HG03442 (cell line): Measurements from ENCODE around the gene ANO8.
"Not testable (repeated sequence)": the region's sequence is repeated elsewhere in the genome, so short reads cannot be mapped to it uniquely, and the experiment has no call there.

ENCODE experiments used
- ATAC-seq: cut with Tn5 transposase; IDR thresholded peaks from one replicate; pipeline ENCODE4 v1.9.1; 2021; ENCODE audit warnings: mild to moderate bottlenecking, moderate library complexity; ENCODE audit not compliant: unreplicated experiment

Gene ANO8, protein sequence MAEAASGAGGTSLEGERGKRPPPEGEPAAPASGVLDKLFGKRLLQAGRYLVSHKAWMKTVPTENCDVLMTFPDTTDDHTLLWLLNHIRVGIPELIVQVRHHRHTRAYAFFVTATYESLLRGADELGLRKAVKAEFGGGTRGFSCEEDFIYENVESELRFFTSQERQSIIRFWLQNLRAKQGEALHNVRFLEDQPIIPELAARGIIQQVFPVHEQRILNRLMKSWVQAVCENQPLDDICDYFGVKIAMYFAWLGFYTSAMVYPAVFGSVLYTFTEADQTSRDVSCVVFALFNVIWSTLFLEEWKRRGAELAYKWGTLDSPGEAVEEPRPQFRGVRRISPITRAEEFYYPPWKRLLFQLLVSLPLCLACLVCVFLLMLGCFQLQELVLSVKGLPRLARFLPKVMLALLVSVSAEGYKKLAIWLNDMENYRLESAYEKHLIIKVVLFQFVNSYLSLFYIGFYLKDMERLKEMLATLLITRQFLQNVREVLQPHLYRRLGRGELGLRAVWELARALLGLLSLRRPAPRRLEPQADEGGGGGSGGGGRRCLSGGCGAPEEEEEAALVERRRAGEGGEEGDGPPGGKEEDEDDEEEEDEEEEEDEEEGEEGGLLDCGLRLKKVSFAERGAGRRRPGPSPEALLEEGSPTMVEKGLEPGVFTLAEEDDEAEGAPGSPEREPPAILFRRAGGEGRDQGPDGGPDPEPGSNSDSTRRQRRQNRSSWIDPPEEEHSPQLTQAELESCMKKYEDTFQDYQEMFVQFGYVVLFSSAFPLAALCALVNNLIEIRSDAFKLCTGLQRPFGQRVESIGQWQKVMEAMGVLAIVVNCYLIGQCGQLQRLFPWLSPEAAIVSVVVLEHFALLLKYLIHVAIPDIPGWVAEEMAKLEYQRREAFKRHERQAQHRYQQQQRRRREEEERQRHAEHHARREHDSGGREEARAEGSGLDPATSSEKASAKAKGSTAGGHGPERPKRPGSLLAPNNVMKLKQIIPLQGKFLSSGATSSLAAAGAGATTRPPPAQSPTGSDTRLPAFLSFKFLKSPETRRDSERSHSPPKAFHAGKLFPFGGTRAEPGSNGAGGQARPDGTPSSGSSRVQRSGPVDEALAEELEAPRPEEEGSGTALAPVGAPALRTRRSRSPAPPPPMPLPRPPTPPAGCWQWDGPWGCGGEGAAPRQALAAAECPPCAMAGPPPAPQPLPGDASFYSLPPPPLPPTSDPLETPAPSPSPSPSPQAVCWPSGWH

DNA sequence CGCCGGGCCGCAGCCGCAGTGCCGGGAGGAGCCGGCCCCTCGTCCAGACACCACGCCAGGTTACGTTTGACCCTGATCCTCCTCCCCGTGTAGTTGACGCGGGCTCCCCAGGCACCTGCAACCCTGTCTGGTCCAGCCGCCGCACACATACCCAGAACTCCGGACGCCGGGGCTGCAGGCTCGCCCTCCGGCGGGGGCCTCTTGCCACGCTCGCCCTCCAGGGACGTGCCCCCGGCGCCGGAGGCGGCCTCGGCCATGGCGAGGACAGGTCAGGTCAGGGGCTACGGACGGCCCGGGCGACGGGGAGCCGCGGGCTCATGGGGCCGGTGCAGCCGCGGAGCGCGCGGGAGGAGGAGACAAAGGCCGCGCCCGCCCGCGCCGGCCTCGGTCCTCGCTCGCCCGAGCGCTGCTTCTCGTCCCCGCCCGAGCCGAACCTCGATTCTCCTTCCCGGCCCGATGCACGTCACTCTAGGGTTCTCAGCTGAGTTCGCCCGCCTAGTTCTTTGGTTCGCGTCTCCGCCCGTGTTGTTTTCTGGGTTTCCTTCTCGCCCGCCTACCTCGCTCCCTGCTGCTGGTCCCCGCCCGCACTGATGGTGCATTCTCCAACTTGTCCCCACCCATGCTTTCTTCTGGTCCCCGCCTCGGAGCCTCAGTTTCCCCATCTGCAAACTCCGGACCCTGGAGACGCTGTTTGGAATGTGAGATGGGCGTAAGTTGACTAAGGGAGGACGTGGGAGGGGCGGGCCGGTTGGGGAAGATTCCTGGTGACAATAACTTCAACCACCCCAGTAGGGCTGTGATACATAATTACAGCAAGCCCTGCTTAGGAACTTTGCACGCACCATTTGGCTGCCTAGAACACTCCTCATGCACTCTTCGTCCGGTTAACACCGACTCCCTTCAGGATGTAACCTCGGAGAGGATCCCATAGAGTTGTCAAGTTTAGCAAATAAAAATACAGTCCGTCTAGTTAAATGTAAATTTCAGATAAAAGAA lies at the start of gene ANO8:
ANO8 (minus strand) TSS at position 442 of the 996 bp plus-strand sequence; CDS start at position 257, 185 bp downstream.
- ATAC-seq: no peak

DNA sequence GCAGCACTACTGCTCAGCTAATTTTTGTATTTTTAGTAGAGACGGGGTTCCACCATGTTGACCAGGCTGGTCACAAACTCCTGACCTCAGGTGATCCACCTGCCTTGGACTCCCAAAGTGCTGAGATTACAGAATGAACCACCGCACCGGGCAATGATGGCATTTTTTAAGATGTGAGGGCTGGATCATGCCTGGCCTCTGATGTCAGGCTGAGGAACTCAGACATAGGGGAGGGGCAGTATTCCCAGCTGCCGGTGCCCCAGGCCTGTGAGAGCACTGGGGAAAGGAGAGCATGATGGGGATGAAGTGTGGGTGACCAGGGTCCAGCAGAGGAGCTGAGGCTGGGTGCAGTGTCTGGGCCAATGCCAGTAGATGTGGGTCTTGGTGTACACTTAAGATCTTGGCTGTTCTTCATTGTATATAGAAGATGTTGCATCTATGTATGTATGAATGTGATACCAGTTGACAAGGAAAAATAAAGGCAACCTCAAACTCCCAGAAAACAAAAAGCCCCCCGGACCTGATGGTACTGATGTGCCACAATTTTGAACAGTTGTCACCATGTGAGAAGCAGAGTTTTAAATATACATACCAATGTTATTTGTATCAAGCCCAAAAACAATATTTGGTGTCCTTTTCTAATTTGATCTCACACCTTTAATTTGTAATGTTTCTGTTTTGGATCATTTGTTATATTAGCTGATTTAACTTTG lies 45.9 kb upstream of the ANO8 start:
- ATAC-seq: no peak

DNA sequence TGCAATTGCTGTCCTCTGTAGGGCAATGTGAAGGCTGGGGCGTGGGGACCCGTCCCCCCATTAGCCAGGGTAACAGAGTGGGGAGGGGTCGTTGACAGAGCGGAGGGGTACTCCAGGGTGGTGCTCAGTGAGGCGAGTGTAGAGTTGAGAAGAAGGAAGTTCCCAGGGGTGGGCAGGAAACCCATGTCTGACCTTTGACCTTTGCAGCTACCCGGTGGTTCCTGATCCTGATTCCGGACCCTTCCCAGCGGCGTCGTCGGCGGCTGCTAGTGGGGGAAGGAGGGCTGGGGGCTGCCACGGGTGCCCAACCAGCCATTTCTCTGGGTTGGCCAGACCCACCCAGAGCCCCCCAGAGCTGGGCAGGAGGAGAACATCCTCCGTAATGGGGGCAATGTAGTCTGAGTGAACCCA lies 44.6 kb upstream of the ANO8 start:
- no peak for ATAC-seq

DNA sequence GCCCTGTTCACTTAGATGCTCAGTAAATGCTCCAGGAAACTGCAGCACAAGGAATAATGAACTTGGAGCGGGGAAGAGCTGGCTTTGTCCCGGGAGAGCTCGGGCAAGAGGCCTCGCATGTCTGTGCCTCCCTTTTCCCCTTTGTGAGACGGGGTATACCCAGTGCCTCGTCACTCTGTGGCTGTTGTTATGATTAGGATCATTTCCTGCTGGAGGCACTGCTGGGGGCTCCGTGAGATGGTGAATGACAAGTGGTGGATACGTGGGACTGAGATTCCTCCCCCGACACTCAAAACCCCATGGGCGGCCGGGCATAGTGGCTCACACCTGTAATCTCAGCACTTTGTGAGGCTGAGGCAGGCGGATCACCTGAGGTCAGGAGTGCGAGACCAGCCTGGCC lies 43.6 kb upstream of the ANO8 start:
- ATAC-seq: no peak

DNA sequence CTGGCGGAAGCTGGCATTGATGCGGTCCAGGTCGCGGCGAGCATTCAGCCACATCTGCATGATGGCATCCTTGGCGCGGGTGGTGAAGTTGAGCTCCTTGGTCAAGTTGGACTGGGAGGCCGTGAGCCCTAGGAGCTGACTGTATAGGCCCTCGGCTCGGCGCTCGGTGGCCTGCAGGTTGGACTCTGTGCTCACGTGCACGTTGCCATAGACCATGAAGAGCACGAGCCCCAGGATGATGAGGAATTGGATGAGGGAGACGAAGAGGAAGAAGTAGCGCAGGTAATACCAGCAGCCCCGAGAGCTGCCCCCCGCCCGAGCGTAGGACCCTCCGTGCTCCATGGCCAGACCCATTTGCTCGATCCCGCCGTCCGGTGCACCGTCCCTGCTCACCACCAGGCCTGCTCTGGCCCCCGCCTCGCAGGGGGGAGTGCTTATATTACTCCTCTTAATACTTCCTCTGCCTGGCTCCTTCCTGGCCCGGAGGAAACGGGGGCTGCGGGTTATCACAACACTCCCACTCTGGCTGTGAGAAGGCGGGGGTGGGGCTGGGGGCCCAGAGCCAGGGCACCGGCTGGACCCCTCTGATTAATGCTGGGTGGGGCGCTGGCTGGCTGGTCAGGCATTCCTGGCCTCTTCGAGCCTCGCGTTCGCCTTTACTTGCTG lies 42.4 kb upstream of the ANO8 start, which contains the start of gene PLVAP:
PLVAP (minus strand) TSS at position 408 of the 666 bp plus-strand sequence; CDS start at position 354, 54 bp downstream.
- no peak for ATAC-seq

DNA sequence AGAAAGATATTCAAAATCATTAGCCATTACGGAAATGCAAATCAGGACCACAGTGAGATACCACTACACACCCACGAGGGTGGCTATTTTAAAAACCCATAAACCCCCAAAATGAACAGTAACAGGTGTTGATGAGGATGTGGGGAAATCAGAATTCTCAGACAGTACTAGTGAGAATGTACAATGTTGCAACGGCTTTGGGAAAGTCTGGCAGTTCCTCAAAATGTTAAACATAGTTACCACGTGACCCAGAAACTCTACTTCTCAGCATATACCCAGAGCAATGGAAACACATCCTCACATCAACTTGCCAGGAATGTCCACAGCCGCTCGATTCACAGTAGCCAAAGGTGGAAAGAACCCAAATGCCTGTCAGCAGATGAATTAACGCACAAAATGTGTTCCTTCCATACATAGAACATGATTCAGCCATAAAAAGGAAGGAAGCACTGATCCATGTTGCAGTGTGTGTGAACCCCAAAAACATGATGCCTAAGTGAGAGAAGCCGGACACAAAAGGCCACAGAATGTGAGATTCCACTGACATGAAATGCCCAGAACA lies 35.5 kb upstream of the ANO8 start:
- ATAC-seq: peak; percentile 74

DNA sequence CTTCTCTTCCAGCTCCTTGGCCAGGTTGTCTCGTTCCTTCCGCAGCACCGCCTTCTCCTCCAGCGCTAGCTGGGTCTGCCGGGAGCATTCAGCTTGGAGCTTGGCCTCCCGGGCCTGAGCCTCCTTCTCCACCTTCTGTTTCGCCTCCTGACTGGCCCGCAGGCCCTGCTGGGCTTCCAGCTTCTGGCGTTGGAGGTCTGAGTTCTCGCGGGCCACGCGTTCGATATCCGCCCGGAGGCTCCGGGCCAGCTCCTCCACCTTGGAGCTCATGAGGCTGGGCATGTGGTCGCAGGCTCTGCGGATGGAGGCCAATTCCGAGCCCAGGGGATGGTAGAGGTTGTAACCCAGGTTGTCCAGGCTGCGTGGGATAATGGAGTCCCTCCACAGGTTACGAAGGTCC lies 30.7 kb upstream of the ANO8 start:
- ATAC-seq: no peak

DNA sequence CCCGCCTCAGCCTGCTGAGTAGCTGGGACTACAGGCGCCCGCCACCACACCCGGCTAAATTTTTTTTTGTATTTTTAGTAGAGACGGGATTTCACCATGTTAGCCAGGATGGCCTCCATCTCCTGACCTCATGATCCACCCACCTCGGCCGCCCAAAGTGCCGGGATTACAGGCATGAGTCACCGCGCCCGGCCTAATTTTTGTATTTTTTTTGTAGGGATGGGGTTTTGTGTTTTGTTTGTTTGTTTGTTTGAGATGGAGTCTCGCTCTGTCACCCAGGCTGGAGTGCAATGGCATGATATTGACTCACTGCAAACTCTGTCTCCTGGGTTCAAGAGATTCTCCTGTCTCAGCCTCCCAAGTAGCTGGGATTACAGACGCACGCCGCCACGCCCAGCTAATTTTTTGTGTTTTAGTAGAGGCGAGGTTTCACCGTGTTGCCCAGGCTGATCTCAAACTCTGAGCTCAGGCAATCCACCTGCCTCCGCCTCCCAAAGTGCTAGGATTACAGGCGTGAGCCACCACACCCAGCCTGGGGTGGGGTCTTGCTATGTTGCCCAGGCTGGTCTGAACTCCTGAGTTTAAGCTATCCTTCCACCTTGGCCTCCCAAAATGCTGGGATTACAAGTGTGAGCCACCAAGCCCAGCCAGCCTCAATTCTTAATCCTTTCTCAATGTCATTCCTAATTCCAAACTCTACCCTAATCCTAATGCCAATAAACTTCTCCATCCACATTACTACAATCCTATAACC lies 29.4 kb upstream of the ANO8 start:
- not testable (repeated sequence) for ATAC-seq

DNA sequence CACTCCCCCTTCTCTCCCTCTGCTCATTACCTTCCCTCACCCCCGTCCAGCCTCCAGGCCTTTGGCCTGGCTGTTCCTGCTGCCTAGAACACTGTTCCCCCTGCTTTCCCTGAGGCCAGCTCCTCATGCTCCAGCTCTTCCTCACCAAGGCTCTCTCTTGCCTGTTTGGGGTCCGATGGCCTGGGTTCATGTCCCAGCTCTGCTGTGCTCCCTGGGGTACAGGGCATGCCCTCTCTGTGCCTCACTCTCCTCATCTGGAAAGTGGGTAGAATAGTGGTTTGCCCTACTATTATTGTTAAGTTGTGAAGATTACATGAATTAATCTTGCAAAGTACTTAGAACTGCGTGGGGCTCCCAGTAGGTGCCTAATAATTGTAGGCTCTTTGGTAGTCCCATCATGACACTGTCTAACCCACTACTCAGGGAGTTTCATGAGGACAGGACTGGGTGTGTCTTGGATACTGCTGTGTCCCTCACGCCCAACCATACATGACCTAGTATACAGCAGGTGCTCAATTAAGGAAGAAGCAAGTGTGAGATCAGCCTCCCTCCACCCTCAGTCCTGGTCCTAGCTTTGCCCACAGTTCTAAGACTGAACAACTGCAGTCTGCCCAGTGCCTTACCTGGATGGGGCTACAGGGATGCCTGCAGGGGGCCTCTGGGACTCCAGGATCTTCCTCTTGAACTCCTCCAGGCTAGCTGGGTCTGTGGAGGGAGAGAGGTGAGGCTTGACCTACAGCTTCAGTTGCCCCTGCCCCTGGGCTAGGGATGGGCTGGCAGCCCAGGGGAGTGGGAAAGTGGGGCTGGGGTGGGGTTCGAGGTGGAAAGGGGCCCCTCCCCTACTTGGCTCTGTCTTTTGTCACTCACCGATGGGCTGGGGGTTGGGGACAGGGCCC lies 25.5 kb upstream of the ANO8 start:
- ATAC-seq: no peak

DNA sequence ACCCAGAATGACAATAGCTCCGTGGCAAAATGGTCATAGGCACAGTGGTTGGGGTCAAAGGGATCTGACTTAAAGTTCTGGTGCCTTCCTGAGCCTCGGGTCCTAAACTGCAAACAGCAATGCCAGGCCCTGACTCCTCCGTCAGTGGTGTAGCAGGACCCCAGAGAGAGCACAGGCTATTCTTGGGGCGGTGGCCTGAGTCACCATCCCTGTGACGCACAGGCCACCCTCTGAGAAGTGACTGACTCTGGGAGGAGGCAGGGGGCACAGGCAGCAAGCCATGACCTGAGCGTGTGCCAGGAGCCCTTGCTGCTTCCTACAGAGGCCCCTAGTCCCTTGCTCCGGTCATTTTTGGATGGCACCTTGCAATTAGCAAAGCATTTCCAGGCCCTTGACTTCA lies 23.7 kb upstream of the ANO8 start:
- ATAC-seq: no peak

DNA sequence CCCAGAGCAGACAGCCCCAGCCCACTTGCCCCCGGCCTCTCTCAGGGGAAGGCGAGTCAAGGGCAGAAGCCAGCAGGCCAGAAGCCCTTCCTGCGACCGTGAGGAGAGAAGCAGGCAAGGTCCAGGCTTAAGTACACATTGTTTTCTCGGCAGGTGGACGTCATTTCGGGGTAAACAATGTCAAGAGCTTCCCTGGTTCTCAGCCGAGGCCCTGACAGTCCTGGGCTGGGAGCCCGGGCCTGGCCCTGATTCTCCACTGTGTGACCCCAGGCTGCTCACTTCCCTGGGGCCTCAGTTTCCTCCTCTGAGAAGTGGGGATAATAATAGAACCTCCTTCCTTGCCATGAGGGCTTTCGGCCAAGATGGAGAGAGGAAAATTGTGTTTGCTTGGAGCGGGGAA lies 23.1 kb upstream of the ANO8 start:
- ATAC-seq: no peak

DNA sequence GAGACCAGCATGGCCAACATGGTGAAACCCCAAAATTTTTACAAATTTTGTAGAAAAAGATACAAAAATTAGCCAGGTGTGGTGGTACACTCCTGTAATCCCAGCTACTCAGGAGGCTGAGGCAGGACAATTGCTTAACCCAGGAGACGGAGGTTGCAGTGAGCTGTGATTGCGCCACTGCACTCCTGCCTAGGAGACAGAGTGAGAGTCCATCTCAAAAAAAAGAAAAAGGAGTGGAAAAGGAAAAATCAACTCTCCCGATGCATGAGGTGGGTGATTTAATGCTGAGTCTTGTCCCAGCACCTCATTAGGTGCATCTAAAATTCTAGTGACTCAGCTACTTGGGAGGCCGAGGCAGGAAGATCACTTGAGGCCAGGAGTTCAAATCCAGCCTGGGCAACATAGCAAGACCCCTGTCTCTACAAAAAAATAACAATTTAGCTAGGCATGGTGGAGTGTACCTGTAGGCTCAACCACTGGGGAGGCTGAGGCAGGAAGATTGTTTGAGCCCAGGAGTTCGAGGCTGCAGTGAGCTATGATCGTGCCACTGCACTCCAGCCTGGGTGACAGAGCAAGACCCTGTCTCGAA lies 22.5 kb upstream of the ANO8 start:
- no peak for ATAC-seq

DNA sequence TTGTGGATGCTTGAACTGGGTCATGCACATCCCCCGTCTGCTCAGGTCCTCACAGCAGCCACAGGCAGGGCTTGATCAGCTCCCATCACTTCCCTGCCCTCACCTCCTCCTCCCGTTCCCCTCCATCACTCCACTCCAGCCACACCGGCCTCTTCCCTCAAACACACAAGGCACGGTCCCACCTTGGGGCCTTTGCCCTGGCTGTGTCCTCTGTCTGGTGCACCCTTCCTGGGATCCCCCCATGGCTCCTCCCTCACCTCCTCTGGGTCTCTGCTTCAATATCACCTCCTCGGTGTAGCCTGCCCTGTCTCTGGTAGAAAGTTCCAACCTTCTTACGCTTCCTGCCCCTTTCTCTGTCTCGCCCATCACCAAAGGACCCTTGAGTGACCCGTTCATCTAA lies 18.7 kb upstream of the ANO8 start:
- ATAC-seq: no peak

DNA sequence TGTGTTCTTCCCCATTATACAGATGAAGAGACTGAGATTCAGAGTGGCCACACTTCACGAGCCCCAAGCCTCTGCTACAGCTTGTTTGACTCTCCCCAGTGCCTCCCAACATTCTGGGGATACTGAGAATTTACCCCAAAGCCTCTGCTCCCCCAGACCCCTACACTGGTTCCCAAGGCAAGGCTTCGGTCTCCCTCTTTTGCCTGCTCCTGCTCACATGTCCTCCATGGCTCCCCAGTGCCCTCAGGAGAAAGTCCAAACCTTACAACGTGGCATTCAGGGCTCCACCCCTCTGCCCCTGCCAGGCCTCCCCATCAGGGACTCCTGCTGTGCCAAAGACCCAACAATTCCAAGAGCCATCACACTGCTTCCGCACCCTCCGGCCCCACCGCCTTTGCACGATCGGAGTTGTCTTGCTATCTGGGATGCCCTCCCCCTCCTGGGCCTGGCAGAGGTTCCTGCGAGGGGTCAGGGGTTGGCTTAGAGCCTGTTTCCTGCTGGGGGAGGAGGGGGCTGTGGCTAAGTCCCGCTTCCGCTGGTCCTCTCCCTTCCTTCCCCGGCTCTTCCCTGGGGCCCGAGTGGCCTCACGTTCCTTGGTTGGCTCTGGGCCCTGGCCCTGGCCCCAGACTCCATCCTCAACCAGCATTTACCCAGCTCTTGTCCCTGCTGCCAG lies 18.1 kb upstream of the ANO8 start:
- ATAC-seq: no peak

DNA sequence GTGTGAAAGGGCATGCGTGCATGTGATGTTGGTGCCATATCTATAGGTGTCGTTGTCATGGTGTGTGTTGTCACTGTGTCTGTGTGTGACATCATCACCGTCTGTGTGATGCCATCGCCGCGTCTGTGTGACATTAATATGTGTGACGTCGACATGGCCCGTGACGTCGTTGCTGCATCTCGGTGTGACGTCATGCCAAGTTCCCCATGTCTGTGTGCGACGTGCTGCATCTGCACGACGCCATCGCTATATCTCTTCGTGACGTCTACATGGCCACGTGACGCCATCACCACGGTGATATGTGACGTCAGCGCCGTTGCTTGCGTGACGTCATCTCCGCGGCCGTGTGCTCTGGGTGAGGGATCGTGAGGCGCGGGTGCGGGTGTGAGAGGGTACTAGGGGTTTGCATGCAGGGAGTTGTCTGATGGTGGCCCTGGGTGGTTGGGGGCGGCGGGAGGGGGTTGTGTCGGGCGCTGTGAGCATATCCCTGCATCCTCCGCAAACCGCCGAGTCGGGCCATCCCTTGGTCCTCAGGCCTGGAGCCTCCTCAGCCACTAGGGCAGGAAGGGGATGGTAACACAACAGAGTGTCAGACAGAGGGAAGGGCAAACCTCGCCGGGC lies 17.3 kb upstream of the ANO8 start:
- ATAC-seq: no peak
